HG03060 (cell line): ENCODE data around the gene LGALS7B.
"Not testable (repeated sequence)": the region's sequence is repeated elsewhere in the genome, so short reads cannot be mapped to it uniquely, and the experiment has no call there.

Source experiments
- ATAC-seq: cut with Tn5 transposase; IDR thresholded peaks from one replicate; pipeline ENCODE4 v1.9.1; 2021; ENCODE audit warnings: low read depth, moderate number of reproducible peaks; ENCODE audit not compliant: unreplicated experiment

Gene LGALS7B

GRCh38 chr19:38769635-38770211 is 19.3 kb upstream of the LGALS7B start:
- no peak for ATAC-seq

- not testable (repeated sequence) for ATAC-seq
Observed at GRCh38 chr19:38770228-38770948, 18.6 kb upstream of the LGALS7B start.

- ATAC-seq, result not testable (repeated sequence)
Observed at GRCh38 chr19:38770949-38771275, 18.1 kb upstream of the LGALS7B start.

GRCh38 chr19:38771569-38771968 is 17.4 kb upstream of the LGALS7B start:
- ATAC-seq, result not testable (repeated sequence)

- no peak for ATAC-seq
Observed at GRCh38 chr19:38773469-38774177, 15.4 kb upstream of the LGALS7B start, which contains the start of gene LGALS7. TSS of gene LGALS7 (minus strand) at chr19:38773517. CDS start at chr19:38773492, 25 bp downstream.

- ATAC-seq, result no peak
Observed at GRCh38 chr19:38774181-38774950, 14.6 kb upstream of the LGALS7B start.

- ATAC-seq, result no peak
Observed at GRCh38 chr19:38778733-38779132, 10.3 kb upstream of the LGALS7B start.

- no peak for ATAC-seq
Observed at GRCh38 chr19:38780443-38780842, 8.6 kb upstream of the LGALS7B start.

- ATAC-seq, result no peak
Observed at GRCh38 chr19:38781058-38781457, 7.9 kb upstream of the LGALS7B start.

GRCh38 chr19:38782212-38782611 is 6.8 kb upstream of the LGALS7B start:
- ATAC-seq, result not testable (repeated sequence)

GRCh38 chr19:38784224-38784623 is 4.8 kb upstream of the LGALS7B start:
- ATAC-seq, result no peak

GRCh38 chr19:38785187-38785699 is 3.8 kb upstream of the LGALS7B start:
- ATAC-seq, result no peak

GRCh38 chr19:38786061-38786460 is 2.9 kb upstream of the LGALS7B start:
- not testable (repeated sequence) for ATAC-seq

GRCh38 chr19:38786572-38787265 is 2.3 kb upstream of the LGALS7B start:
- no peak for ATAC-seq

- not testable (repeated sequence) for ATAC-seq
Observed at GRCh38 chr19:38790507-38791403, 1.8 kb downstream of the LGALS7B start.

- not testable (repeated sequence) for ATAC-seq
Observed at GRCh38 chr19:38791451-38792064, 2.6 kb downstream of the LGALS7B start.

GRCh38 chr19:38792250-38793111 is 3.5 kb downstream of the LGALS7B start:
- no peak for ATAC-seq

- no peak for ATAC-seq
Observed at GRCh38 chr19:38793177-38793576, 4.2 kb downstream of the LGALS7B start.
